ENCODE measurements around the gene ABR. TPM values are rescaled to one million over a fixed set of nuclear protein-coding genes. Genes with fewer than 3 reads are reported as not detected.

The ABR gene
- total and polyA plus RNA-seq, 2 of the 13 experiments (the other 11 are each of a cell fraction or from before 2014, with no cell fraction given): 12.4 to 40.4 TPM

DNA sequence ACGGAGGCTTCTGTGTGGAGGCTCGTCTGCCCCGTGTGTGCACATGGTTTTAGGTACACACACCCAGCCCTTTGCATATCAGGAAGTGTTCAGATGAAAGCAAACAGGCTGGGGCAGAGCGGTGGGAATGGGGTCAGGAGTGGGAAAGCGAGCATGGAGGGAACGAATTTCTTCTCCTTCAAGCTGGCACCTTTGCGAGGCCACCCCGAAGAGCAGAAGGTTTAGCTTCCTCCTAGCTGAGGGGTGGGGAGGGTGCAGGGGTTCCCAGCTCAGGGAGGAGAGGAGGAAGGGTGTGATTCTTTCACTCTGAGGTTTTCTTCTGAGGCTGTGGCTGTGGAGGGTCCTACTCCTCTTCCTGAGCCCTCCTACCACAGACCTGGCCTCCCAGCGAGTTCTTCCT, 83.6 kb downstream of the ABR start:
- Histone ChIP-seq H4K20me1 (ENCODE audit: insufficient read depth, low read length) (no peaks in the 10 kb centered on the region), H2AFZ (ENCODE audit: low read length) (no peak overlapping the region), H3K27me3 (ENCODE audit: control insufficient read depth in 1 of 2, insufficient read depth in 2 of 2, low read length in 2 of 2) (no peaks in the 10 kb centered on the region), H3K27ac (ENCODE audit: extremely low read length, insufficient read depth, low read length) (no peak overlapping the region), H3K79me2 (ENCODE audit: insufficient read depth, low read length) (no peaks in the 10 kb centered on the region), H3K9ac (ENCODE audit: insufficient read depth, low read depth, low read length) (no peak overlapping the region), H3K4me2 (ENCODE audit: low read depth, low read length) (no peak overlapping the region), H3K4me1 (ENCODE audit: insufficient read depth, low read length) (peaks cover 21% of the 10 kb centered on the region), H3K9me3 (ENCODE audit: low read length) (no peaks in the 10 kb centered on the region), H3K4me3 (replicated peaks in 1 of 3; ENCODE audit: insufficient read depth in 1 of 3, low read depth in 2 of 3, low read length in 3 of 3) (no peak overlapping the region), H3K36me3 (replicated peaks in 1 of 2; ENCODE audit: control insufficient read depth in 1 of 2, insufficient read depth in 2 of 2, low read length in 2 of 2) (peaks cover 0 to under 1% of the 10 kb centered on the region in 2 experiments; a peak in 2 of 5 replicates)
- FAIRE-seq: no peak
- 65% methylated on average over 9 of the region's 9 CpGs for WGBS (ENCODE audit: low lambda C conversion rate)
- in situ Hi-C loops (cut with HindIII; ENCODE audit: extremely low pct_ligation_motif_present, low pct_unique_long_range_greater_than_20kb): no loop called here
- ChIA-PET POLR2A (no interaction called here), CTCF (ENCODE audit: low intra/inter-chr PET ratio, low total read pairs) (no interaction called here)
- no TSS peak for BruUV-seq (replicated peaks)
- intact Hi-C loops (cut with micrococcal nuclease; ENCODE audit: unreplicated experiment): no loop called here
- ATAC-seq: no peak
- DNase-seq (ENCODE audit: low spot score): no peak
- TF ChIP-seq ZNF615 (CRISPR knock-in tag; IDR thresholded peaks at IDR 0.05; ENCODE audit: borderline replicate concordance) (no peak), HOXA7 (CRISPR knock-in tag; IDR thresholded peaks at IDR 0.05) (no peak), ZKSCAN1 (IDR thresholded peaks at IDR 0.05; ENCODE audit: low read length) (no peak), ATM (IDR thresholded peaks at IDR 0.05; ENCODE audit: borderline replicate concordance) (no peak), DMAP1 (CRISPR knock-in tag; IDR thresholded peaks at IDR 0.05) (no peak), ZNF264 (CRISPR knock-in tag; IDR thresholded peaks at IDR 0.05) (no peak), REXO4 (CRISPR knock-in tag; IDR thresholded peaks at IDR 0.05; ENCODE audit: borderline replicate concordance) (no peak), SRSF4 (IDR thresholded peaks at IDR 0.05; ENCODE audit: low read depth, low read length, poor library complexity, severe bottlenecking) (no peak), MEF2D (CRISPR knock-in tag; IDR thresholded peaks at IDR 0.05) (no peak), TOE1 (CRISPR knock-in tag; IDR thresholded peaks at IDR 0.05) (no peak), ZNF224 (CRISPR knock-in tag; IDR thresholded peaks at IDR 0.05) (no peak)
- TF ChIP-seq, protein P1, sequence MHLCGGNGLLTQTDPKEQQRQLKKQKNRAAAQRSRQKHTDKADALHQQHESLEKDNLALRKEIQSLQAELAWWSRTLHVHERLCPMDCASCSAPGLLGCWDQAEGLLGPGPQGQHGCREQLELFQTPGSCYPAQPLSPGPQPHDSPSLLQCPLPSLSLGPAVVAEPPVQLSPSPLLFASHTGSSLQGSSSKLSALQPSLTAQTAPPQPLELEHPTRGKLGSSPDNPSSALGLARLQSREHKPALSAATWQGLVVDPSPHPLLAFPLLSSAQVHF (CRISPR knock-in tag; IDR thresholded peaks at IDR 0.05): no peak
- TF ChIP-seq, protein P2, sequence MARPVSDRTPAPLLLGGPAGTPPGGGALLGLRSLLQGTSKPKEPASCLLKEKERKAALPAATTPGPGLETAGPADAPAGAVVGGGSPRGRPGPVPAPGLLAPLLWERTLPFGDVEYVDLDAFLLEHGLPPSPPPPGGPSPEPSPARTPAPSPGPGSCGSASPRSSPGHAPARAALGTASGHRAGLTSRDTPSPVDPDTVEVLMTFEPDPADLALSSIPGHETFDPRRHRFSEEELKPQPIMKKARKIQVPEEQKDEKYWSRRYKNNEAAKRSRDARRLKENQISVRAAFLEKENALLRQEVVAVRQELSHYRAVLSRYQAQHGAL (CRISPR knock-in tag; IDR thresholded peaks at IDR 0.05; ENCODE audit: not compliant biosample characterization): no peak
